GM12872 (cell line): ENCODE measurements around the gene ERCC3.

ENCODE experiments used
- TF ChIP-seq, protein P1 (sequence below): IDR thresholded peaks from 3 replicates; pipeline ENCODE4 v1.5.1; 2011; ENCODE audit warnings: low read depth, mild to moderate bottlenecking, low read length, moderate library complexity; ENCODE audit not compliant: insufficient read depth

ERCC3 gene

DNA sequence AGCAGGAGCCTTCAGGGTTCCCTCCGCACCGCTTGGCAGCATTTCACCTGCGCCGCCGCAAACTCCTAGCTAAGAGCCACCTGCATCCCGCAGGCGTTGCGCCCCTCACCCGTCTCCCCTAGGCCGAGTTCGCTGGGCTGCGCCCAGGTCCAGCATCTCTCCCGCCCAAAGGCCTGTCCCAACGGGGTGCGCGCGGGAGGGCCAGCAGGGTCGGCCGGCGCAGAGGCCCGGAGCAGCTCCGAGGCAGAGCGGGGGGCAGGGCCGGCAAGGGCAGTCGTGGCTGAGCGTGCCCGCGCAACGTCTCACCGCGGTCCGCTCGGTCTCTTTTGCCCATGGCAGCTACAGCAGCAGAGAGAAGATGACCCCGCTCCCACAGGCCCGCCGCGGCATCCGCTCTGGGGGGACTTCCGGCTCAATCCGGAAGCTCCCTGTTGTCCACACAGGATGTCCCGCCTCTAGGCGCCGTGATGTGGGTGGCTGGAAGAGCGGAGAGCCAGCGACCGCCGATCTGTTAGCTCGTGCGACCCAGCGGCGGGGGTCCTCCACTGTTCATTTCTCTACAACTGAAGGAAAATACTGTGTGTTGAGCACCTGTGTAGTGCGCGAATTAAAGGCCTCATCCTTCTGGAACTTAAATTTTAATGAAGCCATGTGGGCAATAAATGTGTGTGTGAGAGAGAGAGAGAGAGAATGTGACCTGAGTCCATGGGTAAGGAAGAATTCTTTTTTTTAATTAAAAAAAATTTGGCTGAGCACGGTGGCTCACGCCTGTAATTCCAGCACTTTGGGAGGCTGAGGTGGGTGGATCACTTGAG, at the start of gene ERCC3:
Gene ERCC3 (minus strand): TSS at position 397 of the 815 bp plus-strand sequence. CDS start 63 bp downstream, at position 334.
- TF ChIP-seq, protein P1, sequence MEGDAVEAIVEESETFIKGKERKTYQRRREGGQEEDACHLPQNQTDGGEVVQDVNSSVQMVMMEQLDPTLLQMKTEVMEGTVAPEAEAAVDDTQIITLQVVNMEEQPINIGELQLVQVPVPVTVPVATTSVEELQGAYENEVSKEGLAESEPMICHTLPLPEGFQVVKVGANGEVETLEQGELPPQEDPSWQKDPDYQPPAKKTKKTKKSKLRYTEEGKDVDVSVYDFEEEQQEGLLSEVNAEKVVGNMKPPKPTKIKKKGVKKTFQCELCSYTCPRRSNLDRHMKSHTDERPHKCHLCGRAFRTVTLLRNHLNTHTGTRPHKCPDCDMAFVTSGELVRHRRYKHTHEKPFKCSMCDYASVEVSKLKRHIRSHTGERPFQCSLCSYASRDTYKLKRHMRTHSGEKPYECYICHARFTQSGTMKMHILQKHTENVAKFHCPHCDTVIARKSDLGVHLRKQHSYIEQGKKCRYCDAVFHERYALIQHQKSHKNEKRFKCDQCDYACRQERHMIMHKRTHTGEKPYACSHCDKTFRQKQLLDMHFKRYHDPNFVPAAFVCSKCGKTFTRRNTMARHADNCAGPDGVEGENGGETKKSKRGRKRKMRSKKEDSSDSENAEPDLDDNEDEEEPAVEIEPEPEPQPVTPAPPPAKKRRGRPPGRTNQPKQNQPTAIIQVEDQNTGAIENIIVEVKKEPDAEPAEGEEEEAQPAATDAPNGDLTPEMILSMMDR: no peak

DNA sequence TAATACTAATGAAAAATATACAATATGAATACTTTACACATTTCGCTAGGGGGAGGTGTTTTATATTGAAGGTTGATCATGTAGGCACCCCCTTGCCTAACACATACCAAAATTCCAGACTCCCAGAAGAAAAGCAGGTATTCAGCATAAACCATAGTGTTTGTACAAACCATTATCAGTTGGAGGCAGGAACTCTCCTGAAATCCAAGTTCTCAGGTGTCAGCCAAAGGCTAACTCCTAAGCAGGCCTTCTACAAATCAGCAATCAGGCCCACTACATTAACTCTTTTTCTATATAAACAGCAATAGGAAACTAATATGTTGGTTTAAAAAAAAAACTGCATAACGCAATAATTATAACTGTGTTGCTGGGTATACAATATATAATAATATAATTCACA, 49.3 kb upstream of the ERCC3 start:
- TF ChIP-seq, protein P1: no peak

DNA sequence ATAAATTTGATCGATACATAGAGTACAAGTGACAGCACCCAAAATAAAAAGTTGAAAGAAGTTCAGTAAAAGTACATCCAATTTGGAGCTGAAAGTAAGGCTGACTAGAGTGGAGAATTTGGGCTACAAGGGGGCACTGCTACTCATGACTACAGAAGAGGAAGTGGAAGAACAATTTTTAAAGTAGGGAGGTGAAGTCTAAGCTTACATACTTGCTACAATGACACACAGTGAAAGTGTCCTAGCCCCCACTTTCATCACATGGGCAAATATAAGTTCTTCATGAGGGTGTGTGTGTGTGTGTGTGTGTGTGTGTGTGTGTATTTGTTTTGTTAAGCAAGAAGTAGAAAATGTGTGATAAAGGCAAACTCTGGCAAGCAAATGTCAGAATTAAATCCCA, 48.2 kb upstream of the ERCC3 start:
- TF ChIP-seq, protein P1: no peak

DNA sequence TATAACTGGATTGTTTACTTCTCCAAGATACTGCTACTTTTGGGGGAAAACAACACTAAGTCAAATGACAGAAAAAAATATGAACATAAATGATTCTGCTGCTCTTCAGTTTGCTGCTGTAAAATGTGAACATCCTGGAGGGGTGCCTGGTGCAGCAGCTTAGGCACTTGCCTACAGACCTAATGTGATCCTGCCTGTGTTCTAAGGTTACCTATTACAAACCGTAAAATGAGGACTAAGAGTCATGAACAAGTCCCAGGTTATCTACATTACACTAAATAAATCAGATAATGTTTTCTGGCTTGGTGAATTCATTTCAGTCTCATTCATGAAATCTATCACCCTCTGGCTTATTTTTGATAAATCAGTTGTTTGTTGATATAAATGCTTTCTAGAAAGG, 38.4 kb upstream of the ERCC3 start:
- TF ChIP-seq, protein P1: no peak

DNA sequence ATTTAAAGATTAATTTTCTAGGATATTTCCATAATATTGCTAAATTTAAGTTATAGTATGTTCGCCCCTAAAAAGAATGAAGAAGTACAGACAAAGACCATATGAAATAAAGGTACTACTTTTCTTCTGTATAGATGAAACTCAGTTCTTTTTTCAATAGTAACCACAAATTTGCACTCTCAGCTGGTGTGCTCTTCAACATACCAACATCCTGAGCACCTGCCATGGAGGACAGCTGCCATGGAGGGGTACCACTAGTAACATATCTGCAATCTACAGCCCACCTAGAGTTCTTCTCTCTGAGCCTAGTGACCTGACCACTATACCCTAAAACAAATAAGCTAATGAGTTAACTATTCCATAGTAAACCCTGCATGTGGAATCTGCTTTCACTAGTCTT, 36.8 kb upstream of the ERCC3 start:
- TF ChIP-seq, protein P1: no peak

DNA sequence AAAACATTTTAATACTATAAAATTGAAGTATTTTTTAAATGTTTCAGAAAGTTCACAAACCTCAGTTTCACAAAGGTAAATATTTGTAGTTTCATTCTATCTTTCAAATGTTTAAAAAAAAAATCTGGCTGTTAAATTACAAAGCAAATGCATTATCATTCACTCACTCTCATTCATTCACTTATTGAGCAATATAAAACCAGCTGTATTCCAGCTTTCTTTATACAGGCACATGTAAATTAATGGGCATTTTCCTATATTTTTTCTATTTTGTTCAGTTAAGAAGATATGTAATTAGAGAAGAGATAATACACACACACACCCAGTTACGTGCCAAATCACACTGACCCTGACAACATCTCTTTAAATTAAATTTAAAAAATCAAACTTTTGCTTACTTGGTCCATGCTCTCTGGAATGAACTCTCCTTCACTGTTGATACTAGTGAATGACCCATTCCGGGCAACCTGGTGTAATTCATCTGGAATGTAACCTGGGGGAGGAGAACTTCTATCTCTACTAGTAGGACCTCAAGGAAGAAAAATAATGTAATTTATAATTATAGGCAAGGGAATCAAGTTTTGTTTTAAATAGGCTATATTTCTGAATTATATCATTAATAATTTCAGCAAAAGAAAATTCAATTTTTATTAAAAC, 32.5 kb upstream of the ERCC3 start:
- TF ChIP-seq, protein P1: no peak

DNA sequence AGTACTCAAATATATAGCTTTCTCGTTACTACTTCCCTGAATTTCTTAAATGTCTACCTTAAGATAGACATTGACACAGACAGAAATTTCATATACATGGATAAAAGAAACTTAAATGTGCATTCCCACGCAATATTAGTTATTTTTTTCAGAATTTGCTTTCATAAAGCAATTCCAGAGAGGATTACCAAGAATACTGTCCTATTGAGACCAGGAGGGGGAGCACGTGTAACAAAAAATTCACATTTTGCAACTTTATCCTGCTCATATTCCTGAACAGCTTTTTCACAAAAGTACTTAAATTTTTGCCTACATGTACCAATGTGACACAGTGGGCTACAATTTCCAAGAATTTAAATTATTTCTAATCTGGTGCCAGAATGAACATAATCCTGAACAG, 30.7 kb upstream of the ERCC3 start:
- TF ChIP-seq, protein P1: peak; percentile 45; the same call in 2 of the 3 replicates
